CD4-positive, alpha-beta T cell (primary cell): ENCODE measurements around the gene ARSK. TPM values are rescaled to one million over a fixed set of nuclear protein-coding genes. Genes with fewer than 3 reads are reported as not detected.

ENCODE experiments used
- ATAC-seq: fragments of 200-7000 bp; cut with Tn5 transposase; one replicate; pipeline ENCODE4 v1.10.0; 2022; ENCODE audit warnings: mild to moderate bottlenecking; ENCODE audit not compliant: poor library complexity
- CTCF ChIA-PET: fragments of 350-600 bp; sonication (Branson Sonifier 250); formaldehyde crosslinking; loops from one replicate; lab custom pipeline; 2021; ENCODE audit warnings: antibody characterized with exemption, inconsistent platforms; lab: Charles Lee
- POLR2A ChIA-PET: fragments of 350-600 bp; sonication (Branson Sonifier 250); formaldehyde crosslinking; loops from one replicate; lab custom pipeline; 2021; ENCODE audit warnings: antibody characterized with exemption, inconsistent platforms; lab: Charles Lee
- DNase-seq, 14 experiments: peaks; one replicate each; pipeline ENCODE4 v3.0.0-alpha.2; 2013 to 2020; ENCODE audit warnings: mixed read lengths in 2 of 14
- H3K27ac ChIP-seq, 2 donors: one replicate each; pipeline versions ENCODE4 v1.5.1 to v1.7.0; 2013; ENCODE audit warnings: low read length in 2 of 2, low read depth in 1 of 2, mild to moderate bottlenecking in 1 of 2
- H3K27me3 ChIP-seq, 2 experiments: 1 replicate in 1 of 2; 2 replicates in 1 of 2; pipeline versions ENCODE4 v1.6.1 to v1.7.0; 2013; ENCODE audit warnings: low read length in 2 of 2, control low read depth in 1 of 2, mild to moderate bottlenecking in 1 of 2, moderate library complexity in 1 of 2; ENCODE audit not compliant: insufficient read depth in 2 of 2, control insufficient read depth in 1 of 2
- H3K36me3 ChIP-seq: one replicate; pipeline ENCODE4 v1.6.1; 2013; ENCODE audit warnings: low read length, control low read depth; ENCODE audit not compliant: insufficient read depth
- H3K4me1 ChIP-seq: one replicate; pipeline ENCODE4 v1.6.1; 2013; ENCODE audit warnings: low read length, control low read depth; ENCODE audit not compliant: insufficient read depth
- H3K4me3 ChIP-seq: one replicate; pipeline ENCODE4 v1.5.1; 2013; ENCODE audit warnings: mild to moderate bottlenecking, low read length, moderate library complexity
- H3K9me3 ChIP-seq, 2 experiments: 1 replicate in 1 of 2; 2 replicates in 1 of 2; pipeline versions ENCODE4 v1.6.1 to v1.7.0; 2013; ENCODE audit warnings: low read length in 2 of 2, mild to moderate bottlenecking in 2 of 2, control low read depth in 1 of 2, moderate library complexity in 1 of 2; ENCODE audit not compliant: control insufficient read depth in 1 of 2, insufficient read depth in 1 of 2
- H3K27ac Mint-ChIP-seq: one replicate; pipeline ENCODE4 v1.8.0; 2020; ENCODE audit warnings: mixed read lengths
- H3K27me3 Mint-ChIP-seq: one replicate; pipeline ENCODE4 v1.8.0; 2021; ENCODE audit warnings: mixed read lengths
- H3K36me3 Mint-ChIP-seq: one replicate; pipeline ENCODE4 v1.8.0; 2021; ENCODE audit warnings: low read depth, mixed read lengths
- H3K4me1 Mint-ChIP-seq: one replicate; pipeline ENCODE4 v1.8.0; 2021; ENCODE audit warnings: low read depth, mixed read lengths
- H3K4me3 Mint-ChIP-seq: one replicate; pipeline ENCODE4 v1.8.0; 2020; ENCODE audit warnings: mild to moderate bottlenecking, mixed read lengths
- H3K9me3 Mint-ChIP-seq: one replicate; pipeline ENCODE4 v1.8.0; 2020; ENCODE audit warnings: mixed read lengths
- intact Hi-C, 2 experiments: fragments of 100-400 bp; cut with DNase I in 1 of 2; cut with micrococcal nuclease in 1 of 2; formaldehyde crosslinking; loops; one replicate each; pipeline versions ENCODE4 v1.15.1 to v1.9.0; 2023 to 2025; cut with DNase I, micrococcal nuclease
- total RNA-seq, 174 experiments: library from RNA in 2 of 174; stranded (reverse) in 2 of 174; gene quantifications; one replicate each; pipeline ENCODE4 v1.2.3 and lab custom pipeline; 2021 to 2026
- TF ChIP-seq, protein P1 (sequence below): fragments of 200-600 bp; IDR thresholded peaks from one replicate; pipeline ENCODE4 v1.8.0; 2022; ENCODE audit warnings: antibody characterized with exemption, mild to moderate bottlenecking

The ARSK gene
- total RNA-seq, 2 experiments from 2014 or later: 2.2 to 2.7 TPM

DNA sequence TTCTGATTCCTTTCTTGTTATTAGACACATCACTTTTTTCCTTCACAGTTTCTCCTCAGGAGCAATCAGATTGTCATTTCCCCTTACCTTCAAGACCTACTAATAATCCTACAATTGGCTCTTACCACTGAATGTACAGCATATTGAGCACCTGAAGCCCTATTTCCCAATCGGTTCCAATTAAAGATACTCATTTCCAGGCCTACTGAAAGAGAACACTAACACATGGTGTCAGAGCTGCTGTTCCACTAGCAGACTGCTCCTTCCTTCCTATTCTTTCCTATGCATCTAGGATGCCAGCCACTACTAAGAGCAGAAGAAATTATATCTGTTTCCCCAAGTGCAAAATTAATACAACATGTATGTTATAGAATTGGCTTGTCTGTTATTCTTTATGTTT, 34.7 kb upstream of the ARSK start:
- no peaks in the 10 kb centered on the region for H3K4me1 Mint-ChIP-seq
- no peak overlapping the region for H3K4me3 Mint-ChIP-seq
- Histone ChIP-seq H3K4me3 (no peak overlapping the region), H3K36me3 (peaks cover 69% of the 10 kb centered on the region), H3K27me3 (no peaks in the 10 kb centered on the region), H3K27ac (no peak overlapping the region), H3K9me3 (no peaks in the 10 kb centered on the region), H3K4me1 (no peaks in the 10 kb centered on the region)
- TF ChIP-seq, protein P1, sequence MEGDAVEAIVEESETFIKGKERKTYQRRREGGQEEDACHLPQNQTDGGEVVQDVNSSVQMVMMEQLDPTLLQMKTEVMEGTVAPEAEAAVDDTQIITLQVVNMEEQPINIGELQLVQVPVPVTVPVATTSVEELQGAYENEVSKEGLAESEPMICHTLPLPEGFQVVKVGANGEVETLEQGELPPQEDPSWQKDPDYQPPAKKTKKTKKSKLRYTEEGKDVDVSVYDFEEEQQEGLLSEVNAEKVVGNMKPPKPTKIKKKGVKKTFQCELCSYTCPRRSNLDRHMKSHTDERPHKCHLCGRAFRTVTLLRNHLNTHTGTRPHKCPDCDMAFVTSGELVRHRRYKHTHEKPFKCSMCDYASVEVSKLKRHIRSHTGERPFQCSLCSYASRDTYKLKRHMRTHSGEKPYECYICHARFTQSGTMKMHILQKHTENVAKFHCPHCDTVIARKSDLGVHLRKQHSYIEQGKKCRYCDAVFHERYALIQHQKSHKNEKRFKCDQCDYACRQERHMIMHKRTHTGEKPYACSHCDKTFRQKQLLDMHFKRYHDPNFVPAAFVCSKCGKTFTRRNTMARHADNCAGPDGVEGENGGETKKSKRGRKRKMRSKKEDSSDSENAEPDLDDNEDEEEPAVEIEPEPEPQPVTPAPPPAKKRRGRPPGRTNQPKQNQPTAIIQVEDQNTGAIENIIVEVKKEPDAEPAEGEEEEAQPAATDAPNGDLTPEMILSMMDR: no peak
- ChIA-PET POLR2A (no interaction called here), CTCF (no interaction called here)
- H3K27me3 Mint-ChIP-seq: no peaks in the 10 kb centered on the region
- H3K9me3 Mint-ChIP-seq: no peaks in the 10 kb centered on the region
- no peak for DNase-seq
- no peak for ATAC-seq
- no peak overlapping the region for H3K27ac Mint-ChIP-seq
- intact Hi-C loops: no loop called here
- H3K36me3 Mint-ChIP-seq: peaks cover 93% of the 10 kb centered on the region

DNA sequence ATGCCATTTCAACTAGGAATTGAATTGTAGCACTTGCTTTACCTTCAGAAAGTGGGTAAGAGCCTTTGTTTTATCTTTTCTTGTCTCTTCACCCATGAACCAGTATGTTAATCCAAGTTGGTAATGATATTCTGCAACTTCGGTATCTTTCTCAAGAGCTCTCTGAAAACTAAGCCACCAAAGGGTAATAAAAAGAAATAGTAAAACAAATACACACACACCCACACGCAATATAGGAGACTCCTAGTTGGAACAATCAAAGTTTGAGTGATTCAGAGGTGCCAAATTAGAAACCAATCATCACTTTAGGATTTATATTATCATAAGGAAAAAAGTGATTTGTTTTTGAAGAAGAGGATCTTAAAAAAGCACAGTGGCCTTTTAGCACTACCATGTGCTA, 30.5 kb upstream of the ARSK start:
- ATAC-seq (no peak), DNase-seq (no peak)
- H3K4me1 Mint-ChIP-seq: peaks cover 8% of the 10 kb centered on the region
- TF ChIP-seq, protein P1: no peak
- no peaks in the 10 kb centered on the region for H3K9me3 Mint-ChIP-seq
- H3K9me3 ChIP-seq: no peaks in the 10 kb centered on the region
- H3K27ac ChIP-seq: no peak overlapping the region
- intact Hi-C loops: no loop called here
- H3K27ac Mint-ChIP-seq: no peak overlapping the region
- H3K27me3 ChIP-seq: no peaks in the 10 kb centered on the region
- H3K36me3 ChIP-seq: peaks cover 74% of the 10 kb centered on the region
- H3K27me3 Mint-ChIP-seq: no peaks in the 10 kb centered on the region
- CTCF ChIA-PET: no interaction called here
- POLR2A ChIA-PET: no interaction called here
- peaks cover 95% of the 10 kb centered on the region for H3K36me3 Mint-ChIP-seq
- no peak overlapping the region for H3K4me3 Mint-ChIP-seq
- no peak overlapping the region for H3K4me3 ChIP-seq
- no peaks in the 10 kb centered on the region for H3K4me1 ChIP-seq

DNA sequence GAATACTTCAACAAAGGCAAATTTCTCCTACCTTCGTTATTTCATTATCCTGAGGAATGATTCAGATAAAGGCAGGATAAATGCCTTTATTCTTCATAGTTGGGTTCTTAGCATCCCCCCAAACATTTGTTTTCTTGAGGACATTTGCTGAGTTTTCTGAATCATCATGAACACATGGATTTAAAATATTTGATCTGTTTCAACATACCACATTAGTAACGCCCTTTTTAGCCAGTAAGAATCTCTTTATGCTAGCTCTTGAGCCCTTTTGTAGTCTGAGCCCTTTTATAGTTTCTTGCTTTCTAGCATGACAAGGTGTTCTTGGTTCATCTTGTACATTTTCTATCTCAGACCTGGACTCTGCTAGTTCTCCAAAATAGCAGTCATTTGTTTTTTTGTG, 28.0 kb upstream of the ARSK start:
- Histone ChIP-seq H3K4me3 (no peak overlapping the region), H3K27me3 (no peaks in the 10 kb centered on the region), H3K4me1 (no peaks in the 10 kb centered on the region), H3K9me3 (no peaks in the 10 kb centered on the region), H3K36me3 (peaks cover 67% of the 10 kb centered on the region), H3K27ac (no peak overlapping the region)
- DNase-seq: no peak
- H3K27me3 Mint-ChIP-seq: no peaks in the 10 kb centered on the region
- intact Hi-C loops: no loop called here
- H3K27ac Mint-ChIP-seq: no peak overlapping the region
- POLR2A ChIA-PET: no interaction called here
- no peak for ATAC-seq
- TF ChIP-seq, protein P1: no peak
- CTCF ChIA-PET: no interaction called here
- no peaks in the 10 kb centered on the region for H3K9me3 Mint-ChIP-seq
- H3K36me3 Mint-ChIP-seq: peaks cover 93% of the 10 kb centered on the region
- H3K4me3 Mint-ChIP-seq: no peak overlapping the region
- H3K4me1 Mint-ChIP-seq: peaks cover 8% of the 10 kb centered on the region
